WTC11 (cell line): ENCODE data around the gene KHDC1L.

Source experiments
- CBFB ChIP-seq: sonication (generic); formaldehyde crosslinking; IDR thresholded peaks from 2 replicates; pipeline ENCODE4 v1.8.1; 2022; ENCODE audit warnings: mild to moderate bottlenecking, low read depth, missing genetic modification reagents
- ESRRA ChIP-seq: sonication (generic); formaldehyde crosslinking; IDR thresholded peaks from 2 replicates; pipeline ENCODE4 v1.8.1; 2022; ENCODE audit warnings: mild to moderate bottlenecking, missing genetic modification reagents, borderline replicate concordance
- ETV6 ChIP-seq: sonication (generic); formaldehyde crosslinking; IDR thresholded peaks from 2 replicates; pipeline ENCODE4 v1.8.1; 2022; ENCODE audit warnings: mild to moderate bottlenecking, missing genetic modification reagents
- FOXK1 ChIP-seq: sonication (generic); formaldehyde crosslinking; IDR thresholded peaks from 2 replicates; pipeline ENCODE4 v1.8.0; 2022; ENCODE audit warnings: mild to moderate bottlenecking, moderate library complexity, missing genetic modification reagents
- IRF2 ChIP-seq: sonication (generic); formaldehyde crosslinking; IDR thresholded peaks from 2 replicates; pipeline ENCODE4 v1.8.0; 2022; ENCODE audit warnings: low read depth, missing genetic modification reagents, borderline replicate concordance
- TCF7 ChIP-seq: sonication (generic); formaldehyde crosslinking; IDR thresholded peaks from 2 replicates; pipeline ENCODE4 v1.8.0; 2022; ENCODE audit warnings: mild to moderate bottlenecking, low read depth, missing genetic modification reagents, moderate library complexity
- USF2 ChIP-seq: sonication (generic); formaldehyde crosslinking; IDR thresholded peaks from 2 replicates; pipeline ENCODE4 v1.8.1; 2023; ENCODE audit warnings: mild to moderate bottlenecking, missing genetic modification reagents, moderate library complexity
- TF ChIP-seq, protein P1 (sequence below): fragments of 200-600 bp; IDR thresholded peaks from 2 replicates; pipeline ENCODE4 v1.8.0; 2022; ENCODE audit warnings: antibody characterized with exemption
- TF ChIP-seq, protein P2 (sequence below): sonication (generic); formaldehyde crosslinking; conservative IDR thresholded peaks from 2 replicates; pipeline ENCODE4 v1.8.1; 2022; ENCODE audit warnings: mild to moderate bottlenecking, missing genetic modification reagents
- TF ChIP-seq, protein P3 (sequence below): sonication (generic); formaldehyde crosslinking; IDR thresholded peaks from 2 replicates; pipeline ENCODE4 v1.8.1; 2022; ENCODE audit warnings: low read depth, mild to moderate bottlenecking, moderate library complexity, missing genetic modification reagents, borderline replicate concordance
- TF ChIP-seq, protein P4 (sequence below): sonication (generic); formaldehyde crosslinking; IDR thresholded peaks from 2 replicates; pipeline ENCODE4 v1.8.0; 2022; ENCODE audit warnings: mild to moderate bottlenecking, missing genetic modification reagents

GRCh38 chr6:73207221-73207837 lies 18.0 kb downstream of the KHDC1L start:
- TF ChIP-seq IRF2 (CRISPR knock-in tag) (no peak), FOXK1 (CRISPR knock-in tag) (no peak), CBFB (CRISPR knock-in tag) (no peak), USF2 (CRISPR knock-in tag) (no peak), TCF7 (CRISPR knock-in tag) (no peak), ESRRA (CRISPR knock-in tag) (no peak), ETV6 (CRISPR knock-in tag) (no peak)
- TF ChIP-seq, protein P1, sequence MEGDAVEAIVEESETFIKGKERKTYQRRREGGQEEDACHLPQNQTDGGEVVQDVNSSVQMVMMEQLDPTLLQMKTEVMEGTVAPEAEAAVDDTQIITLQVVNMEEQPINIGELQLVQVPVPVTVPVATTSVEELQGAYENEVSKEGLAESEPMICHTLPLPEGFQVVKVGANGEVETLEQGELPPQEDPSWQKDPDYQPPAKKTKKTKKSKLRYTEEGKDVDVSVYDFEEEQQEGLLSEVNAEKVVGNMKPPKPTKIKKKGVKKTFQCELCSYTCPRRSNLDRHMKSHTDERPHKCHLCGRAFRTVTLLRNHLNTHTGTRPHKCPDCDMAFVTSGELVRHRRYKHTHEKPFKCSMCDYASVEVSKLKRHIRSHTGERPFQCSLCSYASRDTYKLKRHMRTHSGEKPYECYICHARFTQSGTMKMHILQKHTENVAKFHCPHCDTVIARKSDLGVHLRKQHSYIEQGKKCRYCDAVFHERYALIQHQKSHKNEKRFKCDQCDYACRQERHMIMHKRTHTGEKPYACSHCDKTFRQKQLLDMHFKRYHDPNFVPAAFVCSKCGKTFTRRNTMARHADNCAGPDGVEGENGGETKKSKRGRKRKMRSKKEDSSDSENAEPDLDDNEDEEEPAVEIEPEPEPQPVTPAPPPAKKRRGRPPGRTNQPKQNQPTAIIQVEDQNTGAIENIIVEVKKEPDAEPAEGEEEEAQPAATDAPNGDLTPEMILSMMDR, result no peak
- TF ChIP-seq, protein P2, sequence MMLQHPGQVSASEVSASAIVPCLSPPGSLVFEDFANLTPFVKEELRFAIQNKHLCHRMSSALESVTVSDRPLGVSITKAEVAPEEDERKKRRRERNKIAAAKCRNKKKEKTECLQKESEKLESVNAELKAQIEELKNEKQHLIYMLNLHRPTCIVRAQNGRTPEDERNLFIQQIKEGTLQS (CRISPR knock-in tag), result no peak
- TF ChIP-seq, protein P3, sequence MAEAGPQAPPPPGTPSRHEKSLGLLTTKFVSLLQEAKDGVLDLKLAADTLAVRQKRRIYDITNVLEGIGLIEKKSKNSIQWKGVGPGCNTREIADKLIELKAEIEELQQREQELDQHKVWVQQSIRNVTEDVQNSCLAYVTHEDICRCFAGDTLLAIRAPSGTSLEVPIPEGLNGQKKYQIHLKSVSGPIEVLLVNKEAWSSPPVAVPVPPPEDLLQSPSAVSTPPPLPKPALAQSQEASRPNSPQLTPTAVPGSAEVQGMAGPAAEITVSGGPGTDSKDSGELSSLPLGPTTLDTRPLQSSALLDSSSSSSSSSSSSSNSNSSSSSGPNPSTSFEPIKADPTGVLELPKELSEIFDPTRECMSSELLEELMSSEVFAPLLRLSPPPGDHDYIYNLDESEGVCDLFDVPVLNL (CRISPR knock-in tag), result no peak
- TF ChIP-seq, protein P4, sequence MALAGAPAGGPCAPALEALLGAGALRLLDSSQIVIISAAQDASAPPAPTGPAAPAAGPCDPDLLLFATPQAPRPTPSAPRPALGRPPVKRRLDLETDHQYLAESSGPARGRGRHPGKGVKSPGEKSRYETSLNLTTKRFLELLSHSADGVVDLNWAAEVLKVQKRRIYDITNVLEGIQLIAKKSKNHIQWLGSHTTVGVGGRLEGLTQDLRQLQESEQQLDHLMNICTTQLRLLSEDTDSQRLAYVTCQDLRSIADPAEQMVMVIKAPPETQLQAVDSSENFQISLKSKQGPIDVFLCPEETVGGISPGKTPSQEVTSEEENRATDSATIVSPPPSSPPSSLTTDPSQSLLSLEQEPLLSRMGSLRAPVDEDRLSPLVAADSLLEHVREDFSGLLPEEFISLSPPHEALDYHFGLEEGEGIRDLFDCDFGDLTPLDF, result no peak
